Measurements from ENCODE around the gene ZC3HAV1L.

- TF ChIP-seq CTCF (IDR thresholded peaks at IDR 0.05 in 8 of 11, conservative IDR thresholded peaks at IDR 0.05 in 3 of 11) (no peak), POLR2AphosphoS5 (IDR thresholded peaks at IDR 0.05) (no peak), POLR2A (IDR thresholded peaks at IDR 0.05) (no peak)
Measured at GRCh38 chr7:139004321-139005090, 31.3 kb downstream of the ZC3HAV1L start.
